GM10266 (cell line): ENCODE data around the gene NNT.

ENCODE experiments used
- DNase-seq: peaks from one replicate; pipeline ENCODE4 v3.0.0; 2012; ENCODE audit errors: extremely low spot score
- CTCF ChIP-seq: IDR thresholded peaks from 2 replicates; pipeline ENCODE4 v1.5.1; 2012; ENCODE audit warnings: mild to moderate bottlenecking, low read depth; ENCODE audit not compliant: control insufficient read depth, insufficient read depth; ENCODE audit errors: missing control alignments

NNT gene

DNA sequence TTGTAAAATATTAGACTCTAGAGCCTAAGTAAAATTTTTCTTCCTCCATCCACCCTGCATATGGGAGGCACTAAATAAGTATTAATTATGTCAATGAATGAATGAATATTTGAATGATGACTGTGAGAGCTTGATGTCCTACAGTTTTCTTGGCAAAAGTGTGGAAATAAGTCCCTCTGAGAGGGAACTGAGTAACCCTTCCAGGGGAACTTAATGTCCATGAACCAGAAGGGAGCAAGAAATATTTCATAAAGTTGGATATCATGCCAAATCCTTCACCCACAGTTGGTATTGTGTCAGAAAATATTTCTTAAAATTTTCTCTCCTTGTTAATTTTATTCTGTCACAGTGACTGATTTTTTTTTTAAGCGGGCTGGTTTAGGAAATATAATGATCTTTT, 36.6 kb downstream of the NNT start:
- DNase-seq = no peak
- no peak for TF ChIP-seq CTCF

- no peak for TF ChIP-seq CTCF
- DNase-seq = no peak
These were observed 39.4 kb downstream of the NNT start for GRCh38 chr5:43642428-43642827.

DNA sequence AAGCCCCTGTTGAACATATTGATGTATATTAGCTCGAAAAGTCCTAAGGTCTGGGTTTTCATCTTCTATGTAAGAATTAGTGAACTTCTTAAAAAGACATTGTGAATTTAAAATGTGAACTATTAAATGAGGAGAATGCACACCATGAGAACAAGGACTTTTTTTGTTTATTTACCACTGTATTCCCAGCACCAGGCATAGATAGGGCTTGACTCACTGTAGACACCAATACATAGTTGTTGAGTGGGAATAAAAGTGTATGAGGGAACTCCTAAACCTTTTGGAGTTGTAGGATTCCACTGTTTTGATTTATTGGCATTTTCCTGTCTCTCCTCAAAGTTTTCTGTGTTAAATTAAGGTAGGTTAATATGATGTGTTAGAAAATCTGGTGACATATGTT, 40.3 kb downstream of the NNT start:
- no peak for TF ChIP-seq CTCF
- DNase-seq = no peak

GRCh38 chr5:43643750-43644149, 40.8 kb downstream of the NNT start:
- TF ChIP-seq CTCF = no peak
- DNase-seq = no peak

- no peak for TF ChIP-seq CTCF
- DNase-seq = no peak
These were observed 44.0 kb downstream of the NNT start for GRCh38 chr5:43646992-43647391.

- TF ChIP-seq CTCF = no peak
- no peak for DNase-seq
These were observed 44.8 kb downstream of the NNT start for GRCh38 chr5:43647789-43648188.

- TF ChIP-seq CTCF = no peak
- no peak for DNase-seq
These were observed 45.6 kb downstream of the NNT start for GRCh38 chr5:43648499-43649124.
